Endothelial cell of umbilical vein (primary cell): ENCODE results near the gene AFF1.

Experiments used
- CTCF ChIP-seq, 2 donors: IDR thresholded peaks; 1 replicate in 1 of 2; 2 replicates in 1 of 2; pipeline ENCODE4 v1.5.1; 2011; ENCODE audit warnings: low read length in 2 of 2, mild to moderate bottlenecking in 2 of 2, moderate library complexity in 2 of 2, control low read depth in 1 of 2, inconsistent platforms in 1 of 2, low read depth in 1 of 2; ENCODE audit not compliant: insufficient read depth in 1 of 2; ENCODE audit errors: extremely low read depth in 1 of 2
- EZH2 ChIP-seq: IDR thresholded peaks from 2 replicates; pipeline ENCODE4 v1.6.1; 2012; ENCODE audit warnings: borderline replicate concordance, low read depth, mild to moderate bottlenecking, moderate library complexity, low read length, inconsistent platforms; ENCODE audit not compliant: severe bottlenecking
- FOS ChIP-seq: IDR thresholded peaks from 2 replicates; pipeline ENCODE4 v1.6.1; 2011; ENCODE audit warnings: mild to moderate bottlenecking, low read length, moderate library complexity, borderline replicate concordance; ENCODE audit not compliant: insufficient read depth
- GATA2 ChIP-seq: IDR thresholded peaks from 2 replicates; pipeline ENCODE4 v1.7.0; 2011; ENCODE audit warnings: low read depth, mild to moderate bottlenecking, moderate library complexity, mixed read lengths, low read length; ENCODE audit not compliant: insufficient read length, insufficient read depth
- JUN ChIP-seq: IDR thresholded peaks from 2 replicates; pipeline ENCODE4 v1.6.1; 2011; ENCODE audit warnings: borderline replicate concordance, low read depth; ENCODE audit not compliant: insufficient read length, insufficient read depth
- MYC ChIP-seq: IDR thresholded peaks from one replicate; pipeline ENCODE4 v1.6.1; 2011; ENCODE audit warnings: mild to moderate bottlenecking, low read depth, low read length
- POLR2A ChIP-seq: IDR thresholded peaks from 2 replicates; pipeline ENCODE4 v1.6.1; 2012; ENCODE audit warnings: low read depth, mild to moderate bottlenecking, control low read depth, low read length
- POLR2AphosphoS5 ChIP-seq: IDR thresholded peaks from 2 replicates; pipeline ENCODE4 v1.6.1; 2012; ENCODE audit warnings: low read depth, mild to moderate bottlenecking, control low read depth, low read length, moderate library complexity; ENCODE audit not compliant: insufficient read depth
- TF ChIP-seq, protein P1 (sequence below): IDR thresholded peaks from 2 replicates; pipeline ENCODE4 v1.6.1; 2011; ENCODE audit not compliant: insufficient read depth, insufficient read length

- TF ChIP-seq, protein P1, sequence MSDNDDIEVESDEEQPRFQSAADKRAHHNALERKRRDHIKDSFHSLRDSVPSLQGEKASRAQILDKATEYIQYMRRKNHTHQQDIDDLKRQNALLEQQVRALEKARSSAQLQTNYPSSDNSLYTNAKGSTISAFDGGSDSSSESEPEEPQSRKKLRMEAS, result no peak
- TF ChIP-seq MYC (no peak), GATA2 (no peak), CTCF (IDR thresholded peaks at IDR 0.05; ENCODE audit: extremely low read depth in 1 of 2, insufficient read depth in 1 of 2, low read depth in 1 of 2, low read length in 2 of 2) (no peak), POLR2AphosphoS5 (no peak), JUN (no peak), EZH2 (no peak), POLR2A (no peak), FOS (no peak)
Observed at GRCh38 chr4:87188932-87189331, 254.1 kb downstream of the AFF1 start.
